Lower leg skin (tissue), 3 donors: ENCODE results near the gene BMP2.

Experiments used
- POLR2A ChIP-seq, 2 donors: fragments of 450-650 bp; IDR thresholded peaks; one replicate each; pipeline ENCODE4 v1.6.1; 2016 to 2017; ENCODE audit warnings: antibody characterized with exemption in 2 of 2, mild to moderate bottlenecking in 1 of 2, moderate library complexity in 1 of 2
- TF ChIP-seq, protein P1 (sequence below), 3 donors: fragments of 450-650 bp; IDR thresholded peaks; one replicate each; pipeline ENCODE4 v1.5.1; 2016; ENCODE audit warnings: antibody characterized with exemption in 3 of 3, mild to moderate bottlenecking in 3 of 3, moderate library complexity in 2 of 3

DNA sequence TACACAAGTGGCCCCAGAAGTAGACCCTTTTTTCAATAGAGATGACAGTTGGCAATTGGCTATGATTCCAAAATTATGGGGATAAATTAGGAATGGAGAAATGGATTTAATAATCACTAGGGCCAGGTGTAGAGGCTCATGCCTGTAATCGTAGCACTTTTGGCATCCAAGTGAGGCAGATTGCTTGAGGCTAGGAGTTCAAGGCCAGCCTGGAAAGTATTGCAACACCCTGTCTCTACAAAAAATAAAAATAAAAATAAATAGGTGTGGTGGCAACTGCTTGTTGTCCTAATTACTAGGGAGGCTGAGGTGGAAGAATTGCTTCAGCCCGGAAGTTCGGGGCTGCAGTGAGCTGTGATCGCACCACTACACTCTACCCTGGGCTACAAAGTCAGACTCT, 60.0 kb downstream of the BMP2 start:
- TF ChIP-seq POLR2A (IDR thresholded peaks at IDR 0.05): no peak
- TF ChIP-seq, protein P1, sequence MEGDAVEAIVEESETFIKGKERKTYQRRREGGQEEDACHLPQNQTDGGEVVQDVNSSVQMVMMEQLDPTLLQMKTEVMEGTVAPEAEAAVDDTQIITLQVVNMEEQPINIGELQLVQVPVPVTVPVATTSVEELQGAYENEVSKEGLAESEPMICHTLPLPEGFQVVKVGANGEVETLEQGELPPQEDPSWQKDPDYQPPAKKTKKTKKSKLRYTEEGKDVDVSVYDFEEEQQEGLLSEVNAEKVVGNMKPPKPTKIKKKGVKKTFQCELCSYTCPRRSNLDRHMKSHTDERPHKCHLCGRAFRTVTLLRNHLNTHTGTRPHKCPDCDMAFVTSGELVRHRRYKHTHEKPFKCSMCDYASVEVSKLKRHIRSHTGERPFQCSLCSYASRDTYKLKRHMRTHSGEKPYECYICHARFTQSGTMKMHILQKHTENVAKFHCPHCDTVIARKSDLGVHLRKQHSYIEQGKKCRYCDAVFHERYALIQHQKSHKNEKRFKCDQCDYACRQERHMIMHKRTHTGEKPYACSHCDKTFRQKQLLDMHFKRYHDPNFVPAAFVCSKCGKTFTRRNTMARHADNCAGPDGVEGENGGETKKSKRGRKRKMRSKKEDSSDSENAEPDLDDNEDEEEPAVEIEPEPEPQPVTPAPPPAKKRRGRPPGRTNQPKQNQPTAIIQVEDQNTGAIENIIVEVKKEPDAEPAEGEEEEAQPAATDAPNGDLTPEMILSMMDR (IDR thresholded peaks at IDR 0.05): no peak
